Suppressor macrophage treated with lipopolysaccharide for 1 hour (primary cell): ENCODE data around the gene KLK11.

ENCODE experiments used
- DNase-seq, 3 donors: peaks; one replicate each; pipeline ENCODE4 v3.0.0-alpha.2; 2020 to 2022

KLK11 gene

DNA sequence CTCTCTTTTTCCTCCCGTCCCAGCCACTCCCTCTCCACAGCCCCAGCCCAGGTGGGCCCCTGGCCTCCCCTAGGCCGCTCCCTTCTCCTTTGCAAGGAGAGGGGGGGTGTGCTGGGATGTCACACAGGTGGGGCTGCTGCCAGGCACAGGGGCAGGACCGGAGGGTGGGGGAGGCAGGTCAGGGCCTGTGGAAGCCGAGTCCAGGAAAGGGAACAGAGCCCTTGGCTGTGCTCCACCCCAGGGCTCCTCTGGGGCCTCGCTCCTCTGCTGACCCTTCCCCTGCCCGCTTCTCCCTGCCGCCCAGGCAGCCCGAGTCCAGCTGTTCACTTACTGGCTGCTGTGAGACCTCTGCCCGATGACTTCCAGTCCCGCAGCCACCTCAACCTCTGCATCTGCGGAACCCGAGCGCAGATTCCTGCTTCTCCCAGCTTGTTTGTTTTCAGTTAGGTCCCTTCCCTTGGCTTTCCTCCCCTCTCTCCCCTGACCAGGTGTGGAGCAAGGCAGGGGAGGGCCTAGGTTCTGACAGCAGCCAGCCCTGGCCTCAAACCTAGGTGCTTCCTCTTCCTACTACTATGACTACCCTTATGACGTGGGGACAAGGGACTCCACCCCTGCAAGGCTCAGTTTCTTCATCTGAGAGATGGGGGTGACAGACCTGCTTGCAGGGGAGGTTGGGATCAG is 850 bp upstream of the KLK11 start:
- no peak for DNase-seq

DNA sequence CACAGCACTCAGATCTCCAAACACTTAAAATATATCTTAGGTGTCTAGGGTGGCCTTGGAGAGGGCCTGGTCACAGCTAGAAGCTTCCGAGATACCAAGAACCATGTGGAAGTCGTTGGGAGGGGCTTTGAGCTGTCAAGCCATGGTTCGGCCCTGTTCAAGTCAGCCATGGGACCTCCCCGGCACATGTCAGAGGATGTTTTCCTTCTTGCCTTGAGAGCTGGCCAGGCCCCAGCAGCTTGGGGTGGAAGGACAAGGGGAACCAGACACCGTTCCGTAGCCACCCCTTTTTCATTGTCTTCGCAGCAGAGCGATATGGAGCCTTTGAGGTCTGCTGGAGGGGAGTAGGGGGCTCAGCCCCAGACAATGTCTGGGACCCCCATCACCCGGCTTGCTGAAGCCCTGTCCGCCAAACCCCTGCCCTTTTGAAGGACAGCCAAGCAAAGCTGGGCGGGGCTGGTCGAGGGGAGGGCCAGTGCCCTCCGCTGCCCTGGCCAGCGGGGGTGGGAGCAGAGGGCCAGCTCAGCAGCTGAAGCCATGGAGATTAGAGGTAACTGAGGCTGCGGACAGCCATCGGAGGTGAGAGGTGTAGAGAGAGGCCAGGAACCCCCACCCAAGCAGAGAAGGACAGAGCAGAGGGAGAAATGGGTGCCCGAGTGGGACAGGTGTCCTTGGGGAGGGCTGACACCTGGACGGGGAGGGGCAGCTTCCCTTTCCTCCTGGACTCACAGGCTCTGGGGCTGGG is 435 bp downstream of the KLK11 start:
- no peak for DNase-seq

DNA sequence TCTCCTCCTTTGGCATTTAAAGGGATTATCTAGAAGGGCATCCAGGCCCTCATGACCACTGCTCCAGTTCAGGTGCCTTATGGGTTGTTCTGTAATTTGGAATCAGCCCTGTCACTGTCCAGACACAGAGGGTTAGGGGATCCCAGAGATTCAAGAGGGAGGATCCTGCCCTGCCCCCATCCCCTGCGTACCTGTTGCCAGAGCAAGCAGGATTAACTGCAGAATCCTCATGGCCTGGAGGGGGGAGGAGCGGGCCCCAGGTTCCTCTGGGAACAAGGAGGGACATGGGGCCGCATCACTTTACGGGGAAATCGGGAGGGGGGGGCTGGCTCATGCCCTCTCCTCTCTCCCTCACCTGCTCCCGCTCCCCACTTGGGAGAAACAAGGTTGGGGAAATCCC is 1.0 kb downstream of the KLK11 start:
- DNase-seq = no peak

DNA sequence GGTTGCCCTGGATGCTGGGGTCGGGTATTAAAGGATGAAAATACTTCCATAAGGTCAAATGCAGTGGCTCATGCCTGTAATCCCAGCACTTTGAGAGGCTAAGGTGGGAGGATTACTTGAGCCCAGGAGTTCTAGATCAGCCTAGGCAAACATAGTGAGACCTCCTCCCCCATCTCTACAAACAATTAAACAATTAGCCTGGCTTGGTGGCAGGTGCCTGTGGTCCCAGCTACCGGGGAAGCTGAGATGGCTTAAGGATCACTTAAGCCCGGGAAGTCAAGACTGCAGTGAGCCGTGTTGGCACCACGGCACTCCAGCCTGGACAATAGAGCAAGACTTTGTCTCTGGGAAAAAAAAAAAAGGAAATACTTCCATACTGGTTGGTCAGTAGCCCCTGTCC is 1.5 kb downstream of the KLK11 start:
- no peak for DNase-seq

DNA sequence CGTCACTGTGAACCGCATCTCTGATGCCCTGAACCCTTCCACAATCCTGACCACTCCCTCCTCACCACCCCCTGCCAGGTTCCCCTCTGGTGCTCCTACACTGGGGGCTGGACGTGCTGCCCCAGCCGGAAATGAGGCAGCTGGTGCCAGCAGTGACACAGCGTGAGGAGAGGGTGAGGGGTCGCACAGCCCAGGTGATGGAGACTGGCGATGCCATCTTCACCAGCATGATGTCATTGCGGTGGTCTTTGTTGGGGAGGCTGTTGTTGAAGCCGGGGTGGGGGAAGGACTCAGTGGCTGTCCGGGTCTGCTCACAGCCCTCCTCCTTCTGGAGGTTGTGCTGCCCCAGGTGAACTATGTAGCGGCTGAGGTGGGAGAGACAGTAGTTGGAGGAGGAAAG is 2.5 kb downstream of the KLK11 start:
- no peak for DNase-seq

DNA sequence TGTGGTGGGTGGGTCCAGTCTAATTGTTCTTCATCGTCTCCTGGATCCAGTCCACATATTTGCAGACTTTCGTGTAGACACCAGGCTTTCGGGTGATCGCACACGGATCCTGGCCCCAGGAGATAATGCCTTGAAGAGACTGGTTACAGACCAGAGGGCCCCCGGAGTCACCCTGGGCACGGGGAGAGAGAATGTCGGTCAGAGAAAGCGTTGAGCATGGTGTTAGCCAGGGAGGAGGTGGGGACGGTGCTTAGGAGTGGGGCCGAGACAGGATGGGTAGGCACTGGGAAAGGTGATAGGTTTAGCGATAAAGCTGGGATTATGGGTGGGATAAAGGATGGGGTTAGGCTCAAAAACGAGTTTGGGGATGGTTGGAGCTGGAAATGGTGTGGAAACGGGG is 3.9 kb downstream of the KLK11 start:
- DNase-seq = no peak

DNA sequence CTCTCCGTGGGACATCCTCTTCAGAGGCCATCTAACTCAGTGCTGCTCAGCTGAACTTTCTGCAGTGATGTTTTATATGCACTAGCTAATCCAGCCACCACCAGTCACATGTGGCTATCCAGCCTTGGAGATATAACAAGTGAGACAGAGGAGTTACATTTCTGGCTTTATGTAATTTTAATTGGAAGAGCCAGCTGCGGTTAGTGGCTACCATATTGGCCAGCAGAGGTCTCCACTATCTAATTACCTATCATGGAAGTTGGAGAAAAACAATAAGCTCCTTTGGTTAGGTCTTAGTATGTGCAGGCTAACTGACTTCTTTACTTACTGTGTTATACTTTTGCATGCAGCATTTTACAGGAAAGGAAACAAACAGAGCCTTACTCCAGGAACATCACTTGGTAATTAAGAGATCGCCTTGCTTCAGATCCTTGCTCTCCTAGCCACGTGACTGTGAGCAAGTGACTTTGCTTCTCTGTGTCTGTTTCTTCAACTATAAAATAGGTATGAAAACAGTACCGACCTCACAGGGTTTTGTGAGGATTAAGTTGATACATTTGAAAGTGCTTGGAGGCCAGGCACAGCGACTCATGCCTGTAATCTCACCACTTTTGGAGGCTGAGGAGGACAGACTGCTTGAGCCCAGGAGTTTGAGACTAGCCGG is 5.3 kb downstream of the KLK11 start:
- DNase-seq = peak; percentile 59 to 67 (median 66)

DNA sequence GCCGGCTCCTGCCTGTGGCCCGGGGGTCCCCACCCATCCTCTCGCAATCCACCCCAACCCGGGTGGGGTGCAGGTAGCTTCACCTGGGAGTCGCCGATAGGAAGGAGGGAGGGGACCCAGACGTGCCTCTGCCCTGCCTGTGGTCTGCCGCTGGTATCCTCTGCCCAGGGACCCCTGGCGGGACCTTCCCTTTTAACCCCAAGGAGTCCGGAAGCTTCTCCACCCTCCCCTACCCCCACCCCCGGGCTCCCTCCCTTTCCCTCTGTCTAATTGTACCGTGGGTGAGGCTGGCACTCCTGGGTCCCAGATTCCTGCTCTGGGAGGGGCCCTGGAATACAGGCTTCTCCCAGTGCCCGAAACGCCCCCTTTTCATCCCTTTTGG is 6.9 kb downstream of the KLK11 start, which contains the start of gene KLK10:
KLK10 (minus strand) TSS at position 166 of the 382 bp plus-strand sequence. CDS start 579 bp downstream, outside the sequence.
- DNase-seq = no peak

DNA sequence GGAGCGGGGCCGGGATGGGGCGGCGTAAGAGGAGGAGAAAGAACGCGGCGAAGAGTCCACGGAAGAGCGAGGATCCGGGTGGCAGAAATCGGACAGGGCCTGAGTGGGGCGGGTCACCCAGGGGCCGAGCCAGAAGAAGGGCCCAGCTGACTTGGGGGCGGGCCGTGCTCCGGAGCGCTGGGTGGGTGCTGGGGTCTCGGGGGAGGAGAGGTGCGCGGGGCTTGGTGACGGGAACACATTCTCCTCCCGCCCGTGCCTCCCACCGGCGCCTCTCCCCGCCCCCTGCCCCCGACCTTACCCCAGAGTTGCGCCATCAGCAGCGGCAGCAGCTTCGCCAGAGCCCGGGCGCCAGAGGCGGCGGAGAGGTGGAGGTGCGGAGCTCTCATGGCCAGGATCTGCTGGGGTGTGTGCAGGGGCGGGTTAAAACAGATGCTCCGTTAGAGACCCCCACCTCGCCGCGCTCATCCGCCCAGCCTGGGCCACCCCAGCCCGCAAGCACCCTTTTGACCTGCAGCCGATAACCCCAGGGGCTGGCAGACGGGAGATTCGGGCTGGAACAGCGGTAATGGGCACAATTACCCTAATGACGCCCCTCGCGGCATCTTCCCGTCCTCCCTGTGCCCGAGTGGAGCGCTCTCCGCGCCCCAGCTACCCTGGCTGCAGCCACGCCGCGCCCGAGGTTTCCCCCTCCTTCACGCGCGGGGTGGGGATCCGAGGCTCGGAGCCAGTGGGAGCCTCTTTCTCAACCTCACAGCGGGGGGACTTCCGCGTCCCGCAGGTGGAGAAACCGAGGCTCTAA is 7.5 kb downstream of the KLK11 start:
- peak in 1 of 3 donors; percentile 37 for DNase-seq

DNA sequence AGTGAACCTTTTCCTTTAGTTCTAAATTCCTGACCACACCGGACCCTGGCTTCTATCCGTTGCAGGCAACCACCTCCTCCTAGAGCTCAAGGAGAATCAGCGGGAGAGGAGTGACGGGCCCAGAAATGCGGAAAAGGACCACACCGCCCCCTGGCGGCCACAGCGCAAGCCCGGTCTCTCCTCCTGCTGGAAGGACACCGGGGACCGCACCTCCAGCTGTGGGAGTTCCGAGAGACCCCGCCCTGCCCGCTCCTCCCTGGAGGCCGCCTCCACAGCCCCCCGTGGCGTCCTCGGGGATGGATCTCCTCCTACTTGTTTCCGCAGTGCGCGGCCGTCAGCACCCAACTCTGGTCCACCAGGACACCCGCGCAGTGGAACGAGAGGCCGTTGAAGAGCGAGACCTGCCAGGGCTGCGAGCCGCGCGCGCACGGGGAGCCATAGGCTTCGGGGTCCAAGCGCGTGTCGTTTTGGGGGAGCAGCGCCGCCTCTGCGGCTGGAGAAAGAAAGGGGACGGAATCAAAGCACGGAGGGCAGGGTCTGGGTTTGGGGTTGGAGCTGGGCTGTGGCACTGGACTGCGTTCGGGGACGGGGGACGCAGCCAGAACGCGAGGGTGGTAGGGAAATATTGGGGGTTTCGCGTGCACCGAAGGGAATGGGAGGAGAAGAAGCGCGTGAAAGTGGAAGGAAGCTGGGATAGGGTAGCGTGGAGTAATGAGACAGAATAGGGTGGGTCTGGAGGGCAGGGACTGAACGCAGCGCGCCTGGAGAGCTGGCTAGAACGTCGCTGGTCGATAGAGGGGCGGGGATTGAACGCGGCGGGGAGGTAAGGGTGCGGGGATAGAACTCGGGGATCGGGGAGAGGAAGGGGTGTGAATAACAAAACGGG is 9.4 kb downstream of the KLK11 start:
- DNase-seq = peak; percentile 61 to 86 (median 63)

DNA sequence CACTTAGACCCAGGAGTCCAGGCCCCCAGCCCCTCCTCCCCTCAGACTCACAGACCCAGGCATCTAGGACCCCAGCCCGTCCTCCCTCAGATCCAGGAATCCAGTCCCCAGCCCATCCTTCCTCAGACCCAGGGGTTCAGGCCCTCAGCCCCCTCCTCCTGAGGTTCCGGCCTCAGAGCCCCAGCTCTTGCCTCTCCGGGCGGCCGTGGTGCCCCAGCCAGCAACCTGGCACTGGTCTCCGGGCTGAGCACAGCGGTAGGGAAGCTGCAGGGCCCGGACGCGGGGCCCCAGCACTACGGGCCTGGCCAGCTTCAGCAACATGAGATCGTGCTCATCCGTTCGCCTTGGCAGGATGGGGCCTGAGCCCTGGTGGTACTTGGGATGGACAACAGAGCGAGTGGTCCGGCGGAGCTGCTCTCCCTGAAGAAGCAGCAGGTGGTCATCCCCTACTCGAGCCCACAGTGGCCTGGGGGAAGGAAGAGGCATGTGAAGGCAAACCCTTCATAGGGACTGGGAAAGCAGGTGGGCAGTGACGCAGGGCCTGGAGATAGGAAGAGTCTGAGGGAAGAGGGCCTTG is 10.6 kb downstream of the KLK11 start:
- no peak for DNase-seq

DNA sequence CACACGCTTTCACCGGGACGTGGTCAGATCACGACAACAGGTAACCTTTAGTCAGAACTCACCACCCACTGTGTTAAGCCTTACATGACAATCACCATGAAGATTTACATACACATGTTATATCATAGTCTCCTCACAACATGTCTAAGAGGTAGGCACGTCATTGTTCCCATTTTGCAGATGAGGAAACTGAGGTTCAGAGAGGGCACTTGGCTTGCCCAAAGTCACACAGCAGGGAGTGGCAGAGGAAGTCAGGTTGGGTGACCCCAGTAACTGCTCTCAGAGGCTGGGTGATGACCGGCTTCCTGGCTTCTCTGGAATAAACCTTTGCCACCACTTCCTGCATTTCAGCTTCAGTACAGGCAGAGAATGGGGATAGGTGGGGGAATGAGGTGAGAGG is 12.2 kb downstream of the KLK11 start:
- DNase-seq = no peak

DNA sequence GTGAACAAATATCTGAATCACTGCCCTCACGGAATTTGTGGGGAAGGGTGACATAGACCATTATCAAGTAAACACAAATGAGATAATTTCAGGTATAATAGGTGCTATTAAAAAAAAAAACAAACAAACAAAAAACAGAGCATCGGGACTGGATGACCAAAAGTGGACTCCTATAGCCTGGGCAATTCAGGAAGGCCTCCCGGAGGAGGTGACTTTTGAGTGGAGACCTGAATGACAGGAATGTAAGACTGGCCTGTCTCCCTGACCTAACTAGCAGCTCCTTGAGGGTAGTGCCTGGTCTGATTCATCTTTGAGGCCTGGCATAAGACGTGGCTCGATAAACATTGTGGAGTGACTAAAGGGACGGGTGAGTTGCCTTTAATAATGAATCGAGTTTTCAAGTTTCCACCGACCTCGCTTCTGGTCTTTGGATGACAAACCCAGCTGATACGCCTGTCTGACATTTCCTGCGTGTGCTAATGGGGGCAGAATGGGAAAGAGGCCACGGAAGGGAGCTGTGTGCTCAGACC is 13.7 kb downstream of the KLK11 start:
- no peak for DNase-seq

DNA sequence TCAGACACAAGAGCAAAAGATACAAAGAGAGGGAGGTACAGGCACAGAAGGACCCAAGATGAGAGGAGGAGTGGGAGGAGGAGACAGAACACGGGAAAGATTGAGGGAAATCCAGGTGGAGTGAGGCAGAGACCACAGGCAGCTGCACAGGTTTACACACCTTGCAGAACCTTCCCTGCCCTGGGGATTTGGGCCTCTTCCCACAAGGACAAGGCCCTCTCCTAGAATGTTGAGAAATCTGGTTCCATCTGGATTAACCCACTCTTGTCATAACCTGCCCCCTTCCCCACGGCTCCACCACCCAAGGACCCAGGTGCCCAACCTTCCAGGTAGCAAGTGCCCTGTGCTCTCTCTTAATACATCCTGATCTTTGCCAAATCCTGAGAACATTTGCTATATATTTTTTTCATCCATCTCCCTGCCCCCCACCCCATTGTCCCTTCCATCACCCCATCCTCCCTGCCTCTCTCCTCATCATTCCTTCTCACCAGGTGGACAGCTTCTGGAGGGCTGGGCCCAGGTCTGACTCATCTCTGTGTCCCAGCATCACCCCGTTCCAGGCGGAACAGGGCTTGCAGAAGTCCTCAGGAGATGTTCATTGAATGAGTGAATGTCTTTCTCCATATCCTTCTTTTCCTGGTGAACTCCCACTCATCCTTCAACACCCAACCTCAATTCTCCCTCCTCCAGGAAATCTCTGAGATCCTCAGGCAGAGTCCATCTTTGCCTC is 16.2 kb downstream of the KLK11 start:
- no peak for DNase-seq

DNA sequence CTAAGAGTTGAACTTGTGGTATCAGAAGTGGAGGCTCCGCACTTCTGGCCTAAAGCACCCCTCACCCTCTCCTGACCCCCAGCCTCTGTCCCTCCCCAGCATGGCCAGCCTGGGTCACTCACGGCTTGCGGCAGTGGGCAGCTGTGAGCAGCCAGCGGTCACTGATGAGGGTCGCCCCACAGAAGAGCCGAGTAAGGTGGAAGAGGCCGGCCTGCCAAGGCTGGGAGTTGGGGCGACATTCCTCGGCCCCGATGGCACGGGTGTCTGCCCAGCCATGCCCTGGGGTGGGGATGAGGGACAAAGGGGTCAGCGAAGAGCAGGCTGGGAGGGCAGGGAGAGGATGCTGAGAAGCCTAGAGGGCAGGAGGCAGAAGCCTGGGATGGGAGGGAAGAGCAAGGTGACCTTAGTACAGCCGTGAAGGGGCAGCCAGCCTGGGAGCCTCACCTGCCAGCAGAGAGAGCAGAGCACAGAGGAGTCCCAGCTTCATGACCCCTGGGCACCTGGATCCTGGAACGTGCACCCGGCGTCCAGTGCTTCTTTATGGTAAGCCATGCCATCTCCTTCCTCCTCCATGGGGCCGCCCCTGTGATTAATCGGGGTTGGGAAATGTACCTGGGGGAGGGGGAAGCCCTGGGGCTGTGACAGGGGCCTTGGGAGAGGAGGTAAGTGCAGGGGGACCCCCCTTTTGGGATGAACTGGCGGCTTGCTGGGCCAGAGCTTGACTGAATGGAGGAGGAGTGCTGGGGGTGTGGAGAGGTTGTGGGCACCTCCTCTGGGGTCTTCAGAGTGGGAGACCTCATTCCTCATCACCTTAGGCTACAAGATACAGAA is 17.1 kb downstream of the KLK11 start:
- DNase-seq = peak in 1 of 3 donors; percentile 25

DNA sequence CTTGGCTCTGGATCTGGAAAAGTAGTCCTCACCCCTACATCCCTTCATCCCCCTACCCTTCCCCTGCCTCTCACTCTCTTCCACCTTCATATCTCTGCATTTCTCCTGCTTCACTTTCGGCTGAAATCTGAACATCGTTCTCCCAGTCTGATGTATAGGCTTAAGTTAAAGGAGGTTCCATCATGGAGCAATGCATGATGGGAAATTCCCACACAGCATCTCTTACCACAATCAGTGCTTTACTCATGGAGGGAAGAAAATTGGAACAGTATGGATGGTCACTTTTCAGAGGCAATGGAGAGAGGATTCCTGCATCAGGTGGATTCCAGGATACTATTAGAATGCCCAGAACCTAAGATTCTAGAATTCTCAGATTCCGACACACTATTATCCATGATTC is 18.9 kb downstream of the KLK11 start:
- no peak for DNase-seq

DNA sequence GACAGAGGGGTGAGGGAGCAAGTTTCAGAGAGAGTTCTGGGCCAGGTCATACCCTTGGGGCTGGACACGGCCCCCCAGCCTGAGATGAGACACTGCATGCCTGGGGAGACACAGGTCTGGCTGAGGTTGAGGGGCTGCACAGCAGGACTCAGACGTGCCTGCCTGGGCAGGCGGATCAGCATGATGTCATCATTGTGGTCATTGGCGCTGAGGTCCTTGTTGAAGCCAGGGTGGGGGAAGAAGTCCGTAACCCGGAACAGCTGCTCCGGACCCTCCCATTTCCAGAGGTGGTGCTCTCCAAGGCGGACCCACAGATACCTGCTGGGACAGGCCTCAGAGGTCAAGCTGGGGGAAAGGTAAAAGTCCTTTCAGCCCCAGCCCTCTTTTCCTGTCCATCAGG is 20.0 kb downstream of the KLK11 start:
- no peak for DNase-seq

DNA sequence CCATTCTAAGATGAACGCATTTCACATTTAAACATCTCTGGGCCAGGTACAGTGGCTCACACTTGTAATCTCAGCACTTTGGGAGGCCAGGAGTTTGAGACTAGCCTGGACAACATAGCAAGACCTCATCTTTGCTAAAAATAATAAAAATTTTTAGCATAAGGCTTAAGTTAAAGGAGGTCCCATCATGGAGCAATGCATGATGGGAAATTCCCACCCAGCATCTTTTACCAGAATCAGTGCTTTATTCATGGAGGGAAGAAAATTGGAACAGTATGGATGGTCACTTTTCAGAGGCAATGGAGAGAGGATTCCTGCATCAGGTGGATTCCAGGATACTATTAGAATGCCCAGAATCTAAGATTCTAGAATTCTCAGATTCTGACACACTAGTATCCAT is 21.2 kb downstream of the KLK11 start:
- DNase-seq = no peak

DNA sequence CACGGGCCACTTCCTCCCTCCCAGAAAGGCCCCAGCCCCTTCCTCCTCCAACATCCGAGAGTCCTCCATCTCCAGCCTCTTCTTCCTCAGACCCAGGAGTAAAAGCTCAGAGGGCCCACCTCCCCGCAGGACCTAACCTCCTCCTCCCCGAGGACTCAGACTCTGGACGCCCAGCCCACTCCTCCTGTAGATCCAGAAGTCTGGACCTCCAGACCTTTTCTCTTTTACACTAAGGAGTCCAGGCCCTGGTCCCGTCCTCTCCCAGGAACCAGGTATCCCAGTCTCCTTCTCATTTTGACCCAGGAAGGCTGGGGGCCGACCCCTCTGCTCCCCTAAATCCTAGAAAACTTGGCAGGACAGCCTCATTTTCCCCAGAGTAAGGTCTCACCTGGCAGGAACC is 23.1 kb downstream of the KLK11 start:
- DNase-seq = no peak
